ENCODE results near the gene USP32.

DNA sequence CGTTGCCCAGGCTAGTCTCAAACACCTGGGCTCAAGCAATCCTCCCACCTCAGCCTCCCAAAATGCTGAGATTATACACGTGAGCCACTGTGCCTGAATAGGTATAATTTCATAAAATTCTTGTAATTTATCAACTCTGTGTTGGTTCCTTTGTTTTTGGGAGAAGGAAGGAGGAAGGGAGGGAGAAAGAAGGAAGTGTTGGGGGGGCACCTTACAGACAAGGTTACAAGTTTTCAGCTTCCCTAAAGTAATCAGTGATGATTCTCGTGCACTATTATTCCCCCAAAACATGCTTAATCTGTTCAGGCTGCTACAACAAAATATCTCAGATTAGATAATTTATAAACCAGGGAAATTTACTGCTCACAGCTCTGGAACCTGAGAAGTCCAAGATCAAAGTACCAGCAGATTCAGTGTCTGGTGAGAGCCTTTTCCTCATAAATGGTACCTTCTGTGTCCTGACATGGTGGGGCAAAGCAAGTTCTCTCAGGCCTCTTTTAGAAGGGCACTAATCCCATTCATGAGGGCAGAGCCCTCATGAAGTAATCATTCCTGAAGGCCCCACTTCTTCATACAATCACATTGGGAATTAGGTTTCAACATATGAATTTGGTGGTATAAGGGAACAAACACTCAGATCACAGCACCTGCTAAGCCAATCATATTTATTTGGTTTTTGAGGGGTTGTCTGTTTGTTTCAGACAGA lies 28.1 kb downstream of the USP32 start:
- TF ChIP-seq POLR2A (IDR thresholded peaks at IDR 0.05; ENCODE audit: low read length) (no peak), GATA1 (IDR thresholded peaks at IDR 0.05; ENCODE audit: low read depth, low read length) (no peak)
